ENCODE measurements around the gene AGO1. TPM values are rescaled to one million over a fixed set of nuclear protein-coding genes. Genes with fewer than 3 reads are reported as not detected.

Gene AGO1
- polyA plus RNA-seq (2013) = 13.1 and 13.5 TPM in 2 replicates

GRCh38 chr1:35882945-35883634 lies at the start of gene AGO1:
Gene AGO1 (plus strand): TSS chr1:35883209. CDS start chr1:35883422, 213 bp downstream.
- Histone ChIP-seq H3K23ac (ENCODE audit: low read length) (no peak within 1 kb of the TSS), H4K91ac (ENCODE audit: low read depth, low read length) (peak within 1 kb of the TSS; percentile 80), H3K36me3 (ENCODE audit: control insufficient read depth in 1 of 2, insufficient read depth in 2 of 2, low read length in 2 of 2) (no peaks in the 10 kb centered on the region), H3K27ac (ENCODE audit: low read depth, low read length) (peak within 1 kb of the TSS; percentile 9), H2AFZ (ENCODE audit: insufficient read depth, low read length, poor library complexity) (peak within 1 kb of the TSS; percentile 68), H3K4me3 (ENCODE audit: low read depth, low read length) (peak within 1 kb of the TSS; percentile 96), H3K27me3 (ENCODE audit: insufficient read depth, low read length) (no peaks in the 10 kb centered on the region), H3K4ac (ENCODE audit: low read depth, low read length) (peak within 1 kb of the TSS; percentile 78), H2BK120ac (ENCODE audit: insufficient read depth, low read length, poor library complexity) (peak within 1 kb of the TSS; percentile 78), H2BK12ac (ENCODE audit: low read length) (no peak within 1 kb of the TSS), H2AK5ac (ENCODE audit: low read length) (peak within 1 kb of the TSS; percentile 50), H3K14ac (ENCODE audit: low read length) (peak within 1 kb of the TSS; percentile 69), H4K12ac (ENCODE audit: low read depth, low read length) (peak within 1 kb of the TSS; percentile 91), H3K4me1 (ENCODE audit: control insufficient read depth in 1 of 2, insufficient read depth in 2 of 2, low read length in 2 of 2) (peaks cover 18 to 26% of the 10 kb centered on the region in 2 experiments), H3K79me1 (ENCODE audit: low read length) (peaks cover 4% of the 10 kb centered on the region), H3K9ac (ENCODE audit: low read length) (peak within 1 kb of the TSS; percentile 77), H4K8ac (ENCODE audit: low read depth, low read length) (peak within 1 kb of the TSS; percentile 80), H2BK5ac (ENCODE audit: low read depth, low read length, poor library complexity) (peak within 1 kb of the TSS; percentile 42), H3K4me2 (ENCODE audit: low read length) (peak within 1 kb of the TSS; percentile 83), H3K9me3 (ENCODE audit: insufficient read depth, low read depth, low read length) (no peaks in the 10 kb centered on the region), H3K18ac (ENCODE audit: low read length) (peak within 1 kb of the TSS; percentile 89), H3K79me2 (ENCODE audit: control insufficient read depth, insufficient read depth, low read length, poor library complexity) (peaks cover 9% of the 10 kb centered on the region)
- no CpG with 5 or more reads among the region's 58 CpGs for WGBS (ENCODE audit: extremely low coverage, insufficient coverage, insufficient read length)
- DNase-seq = peak; percentile 78 to 95

- H3K4me1 ChIP-seq (ENCODE audit: control insufficient read depth in 1 of 2, insufficient read depth in 2 of 2, low read length in 2 of 2) = peaks cover 0 to 5% of the 10 kb centered on the region in 2 experiments
Measured at GRCh38 chr1:35833395-35833794, 49.6 kb upstream of the AGO1 start.

GRCh38 chr1:35834218-35834617 lies 48.8 kb upstream of the AGO1 start:
- Histone ChIP-seq H2BK120ac (ENCODE audit: insufficient read depth, low read length, poor library complexity) (no peak overlapping the region), H3K9ac (ENCODE audit: low read length) (no peak overlapping the region), H2BK5ac (ENCODE audit: low read depth, low read length, poor library complexity) (no peak overlapping the region), H3K14ac (ENCODE audit: low read length) (no peak overlapping the region), H3K36me3 (ENCODE audit: control insufficient read depth in 1 of 2, insufficient read depth in 2 of 2, low read length in 2 of 2) (peaks cover 8 to 17% of the 10 kb centered on the region in 2 experiments), H3K18ac (ENCODE audit: low read length) (no peak overlapping the region), H3K79me1 (ENCODE audit: low read length) (no peaks in the 10 kb centered on the region), H3K27me3 (ENCODE audit: insufficient read depth, low read length) (no peaks in the 10 kb centered on the region), H3K9me3 (ENCODE audit: insufficient read depth, low read depth, low read length) (no peaks in the 10 kb centered on the region), H4K91ac (ENCODE audit: low read depth, low read length) (no peak overlapping the region), H3K79me2 (ENCODE audit: control insufficient read depth, insufficient read depth, low read length, poor library complexity) (no peaks in the 10 kb centered on the region), H4K8ac (ENCODE audit: low read depth, low read length) (no peak overlapping the region), H3K4me2 (ENCODE audit: low read length) (no peak overlapping the region), H3K4ac (ENCODE audit: low read depth, low read length) (no peak overlapping the region), H4K12ac (ENCODE audit: low read depth, low read length) (no peak overlapping the region), H3K4me1 (ENCODE audit: control insufficient read depth in 1 of 2, insufficient read depth in 2 of 2, low read length in 2 of 2) (peaks cover 0 to 5% of the 10 kb centered on the region in 2 experiments), H2AFZ (ENCODE audit: insufficient read depth, low read length, poor library complexity) (no peak overlapping the region), H3K4me3 (ENCODE audit: low read depth, low read length) (no peak overlapping the region), H2AK5ac (ENCODE audit: low read length) (no peak overlapping the region), H2BK12ac (ENCODE audit: low read length) (no peak overlapping the region), H3K23ac (ENCODE audit: low read length) (no peak overlapping the region), H3K27ac (ENCODE audit: low read depth, low read length) (no peak overlapping the region)
- WGBS (ENCODE audit: extremely low coverage, insufficient coverage, insufficient read length) = no CpG with 5 or more reads among the region's 2 CpGs
- DNase-seq = no peak

More at GRCh38 chr1:35833395-35833794, 49.6 kb upstream of the AGO1 start:
- peaks cover 11 to 20% of the 10 kb centered on the region in 2 experiments for H3K36me3 ChIP-seq (ENCODE audit: control insufficient read depth in 1 of 2, insufficient read depth in 2 of 2, low read length in 2 of 2)
- no peak overlapping the region for H4K8ac ChIP-seq (ENCODE audit: low read depth, low read length)
- H3K9me3 ChIP-seq (ENCODE audit: insufficient read depth, low read depth, low read length) = no peaks in the 10 kb centered on the region
- no peak overlapping the region for H3K4ac ChIP-seq (ENCODE audit: low read depth, low read length)
- no peak overlapping the region for H3K23ac ChIP-seq (ENCODE audit: low read length)
- H3K4me2 ChIP-seq (ENCODE audit: low read length) = no peak overlapping the region
- no peak overlapping the region for H3K27ac ChIP-seq (ENCODE audit: low read depth, low read length)
- no CpG with 5 or more reads among the region's 2 CpGs for WGBS (ENCODE audit: extremely low coverage, insufficient coverage, insufficient read length)
- no peaks in the 10 kb centered on the region for H3K79me2 ChIP-seq (ENCODE audit: control insufficient read depth, insufficient read depth, low read length, poor library complexity)
- H2AK5ac ChIP-seq (ENCODE audit: low read length) = no peak overlapping the region
- no peak overlapping the region for H4K91ac ChIP-seq (ENCODE audit: low read depth, low read length)
- H2BK12ac ChIP-seq (ENCODE audit: low read length) = no peak overlapping the region
- no peak overlapping the region for H3K14ac ChIP-seq (ENCODE audit: low read length)
- H3K18ac ChIP-seq (ENCODE audit: low read length) = no peak overlapping the region
- no peak overlapping the region for H3K9ac ChIP-seq (ENCODE audit: low read length)
- H4K12ac ChIP-seq (ENCODE audit: low read depth, low read length) = no peak overlapping the region
- H3K79me1 ChIP-seq (ENCODE audit: low read length) = no peaks in the 10 kb centered on the region
- no peak overlapping the region for H2BK5ac ChIP-seq (ENCODE audit: low read depth, low read length, poor library complexity)
- no peak overlapping the region for H2AFZ ChIP-seq (ENCODE audit: insufficient read depth, low read length, poor library complexity)
- H2BK120ac ChIP-seq (ENCODE audit: insufficient read depth, low read length, poor library complexity) = no peak overlapping the region
- DNase-seq = no peak
- no peak overlapping the region for H3K4me3 ChIP-seq (ENCODE audit: low read depth, low read length)
- no peaks in the 10 kb centered on the region for H3K27me3 ChIP-seq (ENCODE audit: insufficient read depth, low read length)

GRCh38 chr1:35835398-35835797 lies 47.6 kb upstream of the AGO1 start:
- Histone ChIP-seq H3K14ac (ENCODE audit: low read length) (no peak overlapping the region), H3K4me3 (ENCODE audit: low read depth, low read length) (no peak overlapping the region), H3K27ac (ENCODE audit: low read depth, low read length) (no peak overlapping the region), H4K8ac (ENCODE audit: low read depth, low read length) (no peak overlapping the region), H2AFZ (ENCODE audit: insufficient read depth, low read length, poor library complexity) (no peak overlapping the region), H2AK5ac (ENCODE audit: low read length) (no peak overlapping the region), H3K4ac (ENCODE audit: low read depth, low read length) (no peak overlapping the region), H3K36me3 (ENCODE audit: control insufficient read depth in 1 of 2, insufficient read depth in 2 of 2, low read length in 2 of 2) (peaks cover 12 to 17% of the 10 kb centered on the region in 2 experiments), H3K18ac (ENCODE audit: low read length) (no peak overlapping the region), H4K12ac (ENCODE audit: low read depth, low read length) (no peak overlapping the region), H3K4me2 (ENCODE audit: low read length) (no peak overlapping the region), H2BK120ac (ENCODE audit: insufficient read depth, low read length, poor library complexity) (no peak overlapping the region), H3K9ac (ENCODE audit: low read length) (no peak overlapping the region), H2BK12ac (ENCODE audit: low read length) (no peak overlapping the region), H3K79me1 (ENCODE audit: low read length) (no peaks in the 10 kb centered on the region), H3K23ac (ENCODE audit: low read length) (no peak overlapping the region), H3K9me3 (ENCODE audit: insufficient read depth, low read depth, low read length) (no peaks in the 10 kb centered on the region), H3K79me2 (ENCODE audit: control insufficient read depth, insufficient read depth, low read length, poor library complexity) (no peaks in the 10 kb centered on the region), H3K4me1 (ENCODE audit: control insufficient read depth in 1 of 2, insufficient read depth in 2 of 2, low read length in 2 of 2) (peaks cover 0 to 5% of the 10 kb centered on the region in 2 experiments), H2BK5ac (ENCODE audit: low read depth, low read length, poor library complexity) (no peak overlapping the region), H4K91ac (ENCODE audit: low read depth, low read length) (no peak overlapping the region), H3K27me3 (ENCODE audit: insufficient read depth, low read length) (no peaks in the 10 kb centered on the region)
- no CpG with 5 or more reads among the region's 2 CpGs for WGBS (ENCODE audit: extremely low coverage, insufficient coverage, insufficient read length)
- DNase-seq = no peak

All from trophoblast cell (in vitro differentiated cells and primary cell).